WI38 (cell line): ENCODE measurements around the gene CDC25C.

Experiments used
- H3K4me3 ChIP-seq: 2 replicates; pipeline ENCODE4 v1.5.1; 2011; ENCODE audit warnings: low read depth, mild to moderate bottlenecking, control low read depth, low read length
- TF ChIP-seq, protein P1 (sequence below): IDR thresholded peaks from 2 replicates; pipeline ENCODE4 v1.5.1; 2012; ENCODE audit warnings: low read depth, mild to moderate bottlenecking, control low read depth, low read length

The CDC25C gene

GRCh38 chr5:138303372-138303771 is 28.2 kb downstream of the CDC25C start:
- TF ChIP-seq, protein P1, sequence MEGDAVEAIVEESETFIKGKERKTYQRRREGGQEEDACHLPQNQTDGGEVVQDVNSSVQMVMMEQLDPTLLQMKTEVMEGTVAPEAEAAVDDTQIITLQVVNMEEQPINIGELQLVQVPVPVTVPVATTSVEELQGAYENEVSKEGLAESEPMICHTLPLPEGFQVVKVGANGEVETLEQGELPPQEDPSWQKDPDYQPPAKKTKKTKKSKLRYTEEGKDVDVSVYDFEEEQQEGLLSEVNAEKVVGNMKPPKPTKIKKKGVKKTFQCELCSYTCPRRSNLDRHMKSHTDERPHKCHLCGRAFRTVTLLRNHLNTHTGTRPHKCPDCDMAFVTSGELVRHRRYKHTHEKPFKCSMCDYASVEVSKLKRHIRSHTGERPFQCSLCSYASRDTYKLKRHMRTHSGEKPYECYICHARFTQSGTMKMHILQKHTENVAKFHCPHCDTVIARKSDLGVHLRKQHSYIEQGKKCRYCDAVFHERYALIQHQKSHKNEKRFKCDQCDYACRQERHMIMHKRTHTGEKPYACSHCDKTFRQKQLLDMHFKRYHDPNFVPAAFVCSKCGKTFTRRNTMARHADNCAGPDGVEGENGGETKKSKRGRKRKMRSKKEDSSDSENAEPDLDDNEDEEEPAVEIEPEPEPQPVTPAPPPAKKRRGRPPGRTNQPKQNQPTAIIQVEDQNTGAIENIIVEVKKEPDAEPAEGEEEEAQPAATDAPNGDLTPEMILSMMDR = no peak
- H3K4me3 ChIP-seq = no peak overlapping the region

GRCh38 chr5:138289296-138289695 is 42.3 kb downstream of the CDC25C start:
- H3K4me3 ChIP-seq = no peak overlapping the region
- TF ChIP-seq, protein P1 = no peak

- TF ChIP-seq, protein P1 = no peak
- no peak overlapping the region for H3K4me3 ChIP-seq
Measured at GRCh38 chr5:138287246-138287645, 44.4 kb downstream of the CDC25C start.

GRCh38 chr5:138282920-138283742 is 48.5 kb downstream of the CDC25C start:
- no peak overlapping the region for H3K4me3 ChIP-seq
- TF ChIP-seq, protein P1 = peak; percentile 43; the same call in 1 of the 2 replicates

DNA sequence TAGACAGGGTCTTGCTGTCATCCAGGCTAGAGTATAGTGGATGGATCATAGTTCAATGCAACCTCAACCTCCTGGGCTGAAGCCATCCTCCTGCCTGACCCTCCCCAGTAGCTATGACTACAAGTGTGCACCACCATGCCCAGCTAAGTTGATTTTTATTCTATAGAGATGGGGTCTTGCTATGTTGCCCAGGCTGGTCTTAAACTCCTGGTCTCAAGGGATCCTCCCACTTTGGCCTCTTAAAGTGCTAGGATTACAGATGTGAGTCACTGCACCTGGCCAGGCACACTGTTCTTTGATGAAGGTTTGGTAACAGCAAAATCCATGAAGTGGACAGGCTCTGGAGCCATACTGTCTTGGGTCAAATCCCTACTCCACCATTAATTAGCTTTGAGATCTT is 50.7 kb downstream of the CDC25C start:
- H3K4me3 ChIP-seq = no peak overlapping the region
- TF ChIP-seq, protein P1 = no peak

- no peak overlapping the region for H3K4me3 ChIP-seq
- TF ChIP-seq, protein P1 = no peak
Measured at GRCh38 chr5:138276402-138277054, 55.1 kb downstream of the CDC25C start.

- no peak overlapping the region for H3K4me3 ChIP-seq
- TF ChIP-seq, protein P1 = no peak
Measured at GRCh38 chr5:138275895-138276294, 55.7 kb downstream of the CDC25C start.
